Measurements from ENCODE around the gene PLA1A. TPM values are rescaled to one million over a fixed set of nuclear protein-coding genes. Genes with fewer than 3 reads are reported as not detected.

The PLA1A gene
- total RNA-seq, 1 donor from 2014 or later, result 0.52 TPM

GRCh38 chr3:119608405-119609000 is 10.8 kb downstream of the PLA1A start:
- DNase-seq (ENCODE audit: low read depth), result no peak
- H3K4me3 ChIP-seq (ENCODE audit: low read depth, low read length), result no peak overlapping the region
- no peak for TF ChIP-seq CTCF (conservative IDR thresholded peaks at IDR 0.05; ENCODE audit: low read depth, low read length)

- no peak overlapping the region for H3K4me3 ChIP-seq (ENCODE audit: low read depth, low read length)
- TF ChIP-seq CTCF (conservative IDR thresholded peaks at IDR 0.05; ENCODE audit: low read depth, low read length), result no peak
- DNase-seq (ENCODE audit: low read depth), result no peak
Measured at GRCh38 chr3:119609301-119609700, 11.6 kb downstream of the PLA1A start.

- DNase-seq (ENCODE audit: low read depth), result no peak
- H3K4me3 ChIP-seq (ENCODE audit: low read depth, low read length), result no peak overlapping the region
- no peak for TF ChIP-seq CTCF (conservative IDR thresholded peaks at IDR 0.05; ENCODE audit: low read depth, low read length)
Measured at GRCh38 chr3:119611664-119612063, 14.0 kb downstream of the PLA1A start.

GRCh38 chr3:119613201-119613600 is 15.5 kb downstream of the PLA1A start:
- no peak for DNase-seq (ENCODE audit: low read depth)
- TF ChIP-seq CTCF (conservative IDR thresholded peaks at IDR 0.05; ENCODE audit: low read depth, low read length), result no peak
- no peak overlapping the region for H3K4me3 ChIP-seq (ENCODE audit: low read depth, low read length)

- no peak for DNase-seq (ENCODE audit: low read depth)
- no peak for TF ChIP-seq CTCF (conservative IDR thresholded peaks at IDR 0.05; ENCODE audit: low read depth, low read length)
- no peak overlapping the region for H3K4me3 ChIP-seq (ENCODE audit: low read depth, low read length)
Measured at GRCh38 chr3:119613872-119614271, 16.2 kb downstream of the PLA1A start.

- DNase-seq (ENCODE audit: low read depth), result no peak
- no peak for TF ChIP-seq CTCF (conservative IDR thresholded peaks at IDR 0.05; ENCODE audit: low read depth, low read length)
- no peak overlapping the region for H3K4me3 ChIP-seq (ENCODE audit: low read depth, low read length)
Measured at GRCh38 chr3:119616056-119616455, 18.4 kb downstream of the PLA1A start.

GRCh38 chr3:119619094-119619493 is 21.4 kb downstream of the PLA1A start:
- no peak overlapping the region for H3K4me3 ChIP-seq (ENCODE audit: low read depth, low read length)
- DNase-seq (ENCODE audit: low read depth), result no peak

More at GRCh38 chr3:119619094-119619493, 21.4 kb downstream of the PLA1A start:
- no peak for TF ChIP-seq CTCF (conservative IDR thresholded peaks at IDR 0.05; ENCODE audit: low read depth, low read length)
